Fibroblast of mammary gland (primary cell): ENCODE results near the gene NECAP2.
A peak's percentile ranks its signal among the peaks of the same experiment; 100 is the strongest.
"Not testable (repeated sequence)": the region's sequence is repeated elsewhere in the genome, so short reads cannot be mapped to it uniquely, and the experiment has no call there.

Experiments
- DNase-seq: peaks from one replicate; pipeline ENCODE4 v3.0.0-alpha.2; 2010; ENCODE audit warnings: low read depth
- H3K4me3 ChIP-seq: 2 replicates; pipeline ENCODE4 v1.5.1; 2011; ENCODE audit warnings: low read depth, mild to moderate bottlenecking, low read length, moderate library complexity; ENCODE audit not compliant: control insufficient read depth
- CTCF ChIP-seq: conservative IDR thresholded peaks from 2 replicates; pipeline ENCODE4 v1.5.1; 2011; ENCODE audit warnings: low read depth, low read length, inconsistent platforms; ENCODE audit not compliant: control insufficient read depth, insufficient read depth

Gene NECAP2

GRCh38 chr1:16484501-16484835 lies 43.9 kb downstream of the NECAP2 start:
- no peak for DNase-seq
- no peak for TF ChIP-seq CTCF
- H3K4me3 ChIP-seq: no peak overlapping the region

DNA sequence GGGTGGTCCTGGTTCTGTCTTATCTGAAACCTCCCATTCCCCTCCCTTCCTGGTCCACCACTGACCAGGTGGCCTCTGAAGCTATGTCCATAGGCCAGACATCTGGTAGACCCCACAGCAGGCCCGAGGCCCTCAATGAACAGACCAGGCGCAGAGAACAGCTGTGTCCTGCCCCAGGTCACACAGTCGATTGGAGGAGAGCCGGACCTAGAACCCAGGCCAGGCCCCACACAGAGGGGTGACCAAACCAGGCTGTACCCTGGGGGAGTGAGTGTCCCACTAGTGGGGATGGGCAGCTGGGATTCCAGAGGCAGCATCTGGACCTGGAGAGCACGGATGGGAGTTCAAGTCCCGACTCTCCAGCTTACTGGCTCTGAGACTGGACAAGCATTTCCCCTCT lies 44.4 kb downstream of the NECAP2 start:
- H3K4me3 ChIP-seq: no peak overlapping the region
- DNase-seq: no peak
- TF ChIP-seq CTCF: no peak

DNA sequence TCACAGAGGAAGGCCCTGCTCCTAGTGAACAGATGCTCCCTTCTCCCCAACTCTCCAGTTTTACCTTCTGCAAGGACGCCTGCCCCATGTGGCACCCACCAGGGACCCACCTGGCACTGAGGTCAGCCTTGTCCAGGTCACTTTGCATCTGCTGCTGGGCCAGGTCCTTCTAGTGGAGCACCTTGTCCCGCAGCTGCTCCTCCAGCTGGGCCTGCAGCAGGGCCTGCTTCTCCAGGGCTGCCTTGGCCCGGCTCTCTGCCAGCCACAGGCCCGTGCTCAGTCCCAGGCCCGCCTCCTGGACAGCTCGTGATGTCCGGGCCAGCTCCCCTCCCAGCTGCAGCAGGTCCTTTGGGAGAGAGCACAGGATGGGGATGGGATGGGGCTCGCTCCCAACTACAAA lies 45.8 kb downstream of the NECAP2 start:
- not testable (repeated sequence) for H3K4me3 ChIP-seq, DNase-seq

DNA sequence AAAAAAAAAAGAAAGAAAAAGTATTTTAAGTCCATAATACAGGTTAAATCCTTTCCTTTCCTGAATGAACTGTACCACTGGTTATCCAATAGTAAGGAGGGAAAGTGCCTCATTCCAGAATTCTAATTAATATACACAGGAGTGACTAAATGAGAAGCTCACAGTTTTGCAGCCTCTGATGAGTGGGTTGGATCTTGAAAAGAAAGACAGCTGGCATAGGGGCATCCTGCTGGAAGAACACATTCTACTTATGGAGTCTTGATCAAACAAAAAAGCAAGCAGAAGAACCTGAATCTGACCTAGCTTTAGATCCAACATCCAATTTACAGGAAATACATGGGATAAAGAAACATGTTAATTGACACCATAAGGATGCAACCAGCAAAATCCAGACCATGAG lies 46.5 kb downstream of the NECAP2 start:
- H3K4me3 ChIP-seq, DNase-seq: not testable (repeated sequence)

DNA sequence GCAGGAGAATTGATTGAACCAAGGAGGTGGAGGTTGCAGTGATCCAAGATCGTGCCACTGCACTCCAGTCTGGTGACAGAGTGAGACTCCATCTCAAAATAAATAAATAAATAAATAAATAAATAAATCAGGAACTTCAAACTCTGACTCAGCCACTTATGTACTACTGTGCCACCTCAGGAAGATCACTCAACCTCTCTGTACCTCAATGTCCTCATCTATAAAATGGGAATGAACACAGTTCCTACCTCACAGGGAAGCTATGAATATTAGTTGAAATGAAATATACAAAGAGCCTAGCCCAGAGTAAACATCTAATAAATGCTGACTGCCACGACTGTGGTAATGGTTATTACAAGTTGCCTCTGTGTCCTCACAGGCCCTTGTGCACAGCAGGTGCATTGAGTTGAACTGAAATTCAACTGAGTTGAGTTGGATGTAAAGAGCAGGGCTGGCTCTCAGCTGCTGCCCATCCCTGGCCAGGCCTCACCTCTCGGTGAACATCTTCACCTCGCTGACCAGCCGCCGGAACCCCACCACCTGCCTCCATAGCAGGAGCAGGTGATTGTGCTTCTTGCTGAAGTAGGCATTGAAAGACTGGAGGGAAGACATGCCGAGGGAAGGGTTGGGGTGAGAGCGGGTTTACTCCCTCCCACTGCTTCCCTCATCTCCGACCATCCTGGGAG lies 48.8 kb downstream of the NECAP2 start:
- H3K4me3 ChIP-seq, DNase-seq: not testable (repeated sequence)

DNA sequence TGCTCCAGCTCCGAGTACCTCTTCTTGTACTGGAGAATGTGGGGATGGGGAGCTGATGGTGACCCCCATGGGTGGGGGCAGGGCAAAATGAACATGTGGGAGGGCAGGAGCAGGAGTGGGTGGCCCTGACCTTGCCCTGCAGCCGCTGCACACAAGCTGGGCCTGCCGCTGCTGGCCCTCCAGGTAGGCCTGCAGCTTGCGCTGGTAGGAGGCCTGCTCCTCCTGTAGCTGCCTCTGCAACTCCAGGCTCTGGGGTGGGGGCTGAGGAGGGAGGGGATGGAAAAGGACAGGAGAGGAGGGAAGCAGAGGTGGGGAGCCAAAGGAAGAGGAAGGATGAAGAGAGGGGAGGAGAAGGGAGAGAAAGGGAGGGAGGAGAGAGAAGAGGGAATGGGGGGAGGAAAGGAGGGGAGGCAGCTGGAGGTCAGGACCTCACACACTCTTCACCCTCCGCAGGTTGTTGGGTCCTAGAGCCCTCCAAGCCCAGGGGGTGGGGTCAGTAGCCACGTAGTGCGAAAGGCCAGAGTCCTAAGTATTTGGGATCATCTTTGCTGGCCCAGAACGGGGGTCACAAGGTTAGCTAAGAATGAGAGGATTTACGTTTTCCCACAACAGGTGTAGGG lies 50.6 kb downstream of the NECAP2 start:
- no peak for TF ChIP-seq CTCF
- DNase-seq: no peak

GRCh38 chr1:16492937-16493336 lies 52.4 kb downstream of the NECAP2 start:
- H3K4me3 ChIP-seq, DNase-seq: not testable (repeated sequence)

More for the DNA sequence above, 50.6 kb downstream of the NECAP2 start:
- H3K4me3 ChIP-seq: no peak overlapping the region

DNA sequence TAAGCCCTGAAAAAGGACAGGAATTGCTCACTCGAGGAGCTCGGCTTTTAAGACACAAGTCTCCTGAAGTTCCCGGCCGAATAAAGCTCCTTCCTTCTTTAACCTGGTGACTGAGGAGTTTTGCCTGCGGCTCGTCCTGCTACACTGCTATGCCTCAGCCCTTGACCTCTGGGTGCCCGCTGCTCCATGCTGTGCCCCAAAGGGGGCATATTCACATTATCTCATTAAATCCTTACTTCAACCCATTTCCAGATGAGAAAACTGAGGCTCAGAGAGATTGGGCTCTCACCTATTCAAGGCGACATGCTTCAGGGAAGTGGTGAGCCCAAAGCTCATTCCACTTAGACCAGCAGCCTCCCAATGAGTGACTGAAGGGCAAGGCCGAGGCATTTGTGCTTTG lies 53.2 kb downstream of the NECAP2 start:
- DNase-seq, H3K4me3 ChIP-seq: not testable (repeated sequence)

DNA sequence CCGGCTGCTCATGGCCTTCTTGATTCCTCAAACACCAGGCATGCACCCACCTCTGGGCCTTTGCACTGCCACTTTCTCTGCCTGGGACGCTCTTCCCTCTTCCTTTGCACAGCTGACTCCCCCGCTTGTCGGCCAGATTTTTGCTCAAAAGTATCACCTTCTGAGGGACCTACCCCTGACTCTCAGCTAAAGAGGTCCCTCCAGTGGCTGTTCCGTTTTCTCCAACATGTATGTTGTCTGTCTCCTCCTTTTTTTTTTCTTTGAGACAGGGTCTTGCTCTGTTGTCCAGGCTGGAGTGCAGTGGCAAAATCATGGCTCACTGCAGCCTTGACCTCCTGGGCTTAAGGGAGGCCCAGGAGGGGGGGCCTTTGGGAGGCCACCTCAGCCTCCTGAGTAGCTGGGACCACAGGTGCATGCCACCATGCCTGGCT lies 57.0 kb downstream of the NECAP2 start:
- DNase-seq, H3K4me3 ChIP-seq: not testable (repeated sequence)

GRCh38 chr1:16498047-16498446 lies 57.5 kb downstream of the NECAP2 start:
- not testable (repeated sequence) for DNase-seq
- peak overlapping the region; percentile 55 for H3K4me3 ChIP-seq
